Calu3 (cell line): ENCODE results near the gene ANO2. TPM values are rescaled to one million over a fixed set of nuclear protein-coding genes. Genes with fewer than 3 reads are reported as not detected.

Experiments
- BruUV-seq: library from RNA; stranded (reverse); fragments of 400-500 nt; replicated peaks from 2 replicates; lab custom pipeline; 2021; lab: Mats Ljungman, UMichigan
- CTCF ChIA-PET: fragments of 300-600 bp; sonication (Branson Sonifier 250); formaldehyde crosslinking; loops from one replicate; lab custom pipeline; 2022; ENCODE audit warnings: antibody characterized with exemption; lab: Charles Lee
- DNase-seq: peaks from one replicate; pipeline ENCODE4 v3.0.0; 2022
- H3K27ac Mint-ChIP-seq: one replicate; pipeline ENCODE4 v1.8.0; 2022; ENCODE audit warnings: mixed read lengths; ENCODE audit not compliant: unreplicated experiment
- H3K27me3 Mint-ChIP-seq: one replicate; pipeline ENCODE4 v1.8.0; 2022; ENCODE audit warnings: mixed read lengths; ENCODE audit not compliant: unreplicated experiment
- H3K36me3 Mint-ChIP-seq: one replicate; pipeline ENCODE4 v1.8.0; 2022; ENCODE audit warnings: mild to moderate bottlenecking, moderate library complexity, mixed read lengths; ENCODE audit not compliant: insufficient read depth, unreplicated experiment
- H3K4me1 Mint-ChIP-seq: one replicate; pipeline ENCODE4 v1.8.0; 2022; ENCODE audit warnings: mild to moderate bottlenecking, low read depth, mixed read lengths; ENCODE audit not compliant: unreplicated experiment
- H3K4me3 Mint-ChIP-seq: one replicate; pipeline ENCODE4 v1.8.0; 2022; ENCODE audit warnings: mild to moderate bottlenecking, low read depth, moderate library complexity, mixed read lengths; ENCODE audit not compliant: unreplicated experiment
- H3K9me3 Mint-ChIP-seq: one replicate; pipeline ENCODE4 v1.8.0; 2022; ENCODE audit warnings: low read depth, mixed read lengths; ENCODE audit not compliant: unreplicated experiment
- CTCF ChIP-seq: fragments of 200-600 bp; IDR thresholded peaks from one replicate; pipeline ENCODE4 v1.8.0; 2022; ENCODE audit warnings: antibody characterized with exemption; ENCODE audit not compliant: unreplicated experiment
- intact Hi-C: fragments of 100-400 bp; cut with micrococcal nuclease; formaldehyde crosslinking; loops from one replicate; pipeline ENCODE4 v1.10.0; 2022; ENCODE audit not compliant: unreplicated experiment
- total RNA-seq: library from RNA; stranded (reverse); gene quantifications from 2 replicates; pipeline ENCODE4 v1.2.3, GENCODE V29; 2022

Gene ANO2
- total RNA-seq, 1 experiment from 2014 or later, result not detected

GRCh38 chr12:5977556-5977955 lies 32.5 kb upstream of the ANO2 start:
- CTCF ChIA-PET, result no interaction called here
- Mint-ChIP-seq H3K27me3 (peaks cover 51% of the 10 kb centered on the region), H3K4me1 (no peaks in the 10 kb centered on the region), H3K27ac (no peak overlapping the region), H3K9me3 (no peaks in the 10 kb centered on the region), H3K4me3 (no peak overlapping the region), H3K36me3 (no peaks in the 10 kb centered on the region)
- no peak for TF ChIP-seq CTCF
- DNase-seq, result no peak
- intact Hi-C loops, result no loop called here
- no TSS peak for BruUV-seq

GRCh38 chr12:5976711-5977110 lies 31.7 kb upstream of the ANO2 start:
- Mint-ChIP-seq H3K36me3 (no peaks in the 10 kb centered on the region), H3K27me3 (peaks cover 60% of the 10 kb centered on the region), H3K27ac (no peak overlapping the region), H3K9me3 (no peaks in the 10 kb centered on the region), H3K4me1 (no peaks in the 10 kb centered on the region), H3K4me3 (no peak overlapping the region)
- TF ChIP-seq CTCF, result no peak
- CTCF ChIA-PET, result interaction anchor here (1.2 kb wide), 1 partner anchor 12 kb away, joined by 4 read pairs; no protein-coding TSS in a partner anchor
- intact Hi-C loops, result no loop called here
- no peak for DNase-seq
- BruUV-seq, result no TSS peak

GRCh38 chr12:5976196-5976595 lies 31.1 kb upstream of the ANO2 start:
- H3K4me3 Mint-ChIP-seq, result no peak overlapping the region
- H3K9me3 Mint-ChIP-seq, result no peaks in the 10 kb centered on the region
- no peaks in the 10 kb centered on the region for H3K4me1 Mint-ChIP-seq
- H3K36me3 Mint-ChIP-seq, result no peaks in the 10 kb centered on the region
- DNase-seq, result no peak
- CTCF ChIA-PET, result interaction anchor here (1.2 kb wide), 1 partner anchor 13 kb away, joined by 4 read pairs; no protein-coding TSS in a partner anchor
- no peak for TF ChIP-seq CTCF
- no peak overlapping the region for H3K27ac Mint-ChIP-seq
- intact Hi-C loops, result no loop called here
- H3K27me3 Mint-ChIP-seq, result peaks cover 65% of the 10 kb centered on the region
- BruUV-seq, result no TSS peak

GRCh38 chr12:5973461-5974115 lies 28.5 kb upstream of the ANO2 start:
- Mint-ChIP-seq H3K27ac (no peak overlapping the region), H3K36me3 (no peaks in the 10 kb centered on the region), H3K4me1 (no peaks in the 10 kb centered on the region), H3K4me3 (no peak overlapping the region), H3K9me3 (no peaks in the 10 kb centered on the region), H3K27me3 (peaks cover 90% of the 10 kb centered on the region)
- intact Hi-C loops, result no loop called here
- TF ChIP-seq CTCF, result no peak
- no peak for DNase-seq
- CTCF ChIA-PET, result interaction anchor here (0.9 kb wide), 1 partner anchor 18 kb away, joined by 3 read pairs; no protein-coding TSS in a partner anchor
- BruUV-seq, result no TSS peak
